Right lobe of liver (tissue), 6 donors: ENCODE data around the gene CDH12. TPM values are rescaled to one million over a fixed set of nuclear protein-coding genes. Genes with fewer than 3 reads are reported as not detected.

Source experiments
- ATAC-seq, 4 donors: fragments of 200-7000 bp; cut with Tn5 transposase; one replicate each; pipeline ENCODE4 v1.9.1; 2020; ENCODE audit warnings: mild to moderate bottlenecking in 4 of 4, moderate library complexity in 4 of 4
- DNase-seq, 3 donors: peaks; one replicate each; pipeline ENCODE4 v3.0.0-alpha.2; 2020
- H3K27ac ChIP-seq, 3 donors: fragments of 200-600 bp; one replicate each; pipeline ENCODE4 v1.8.0; 2022
- H3K27me3 ChIP-seq, 2 donors: fragments of 200-600 bp; one replicate each; pipeline ENCODE4 v1.8.0; 2022
- H3K36me3 ChIP-seq, 4 donors: fragments of 200-600 bp; sonication (generic) in 1 of 4; one replicate each; pipeline versions ENCODE4 v1.5.1 to v1.8.0; 2017 to 2022; ENCODE audit warnings: control low read depth in 1 of 4
- H3K4me1 ChIP-seq, 4 donors: fragments of 200-600 bp; sonication (generic) in 1 of 4; one replicate each; pipeline versions ENCODE4 v1.5.1 to v1.8.0; 2017 to 2022; ENCODE audit warnings: control low read depth in 1 of 4
- H3K4me3 ChIP-seq, 3 donors: fragments of 200-600 bp; one replicate each; pipeline ENCODE4 v1.8.0; 2022
- H3K9me3 ChIP-seq, 4 donors: fragments of 200-600 bp; sonication (generic) in 1 of 4; one replicate each; pipeline versions ENCODE4 v1.5.1 to v1.8.0; 2017 to 2022; ENCODE audit warnings: control low read depth in 1 of 4
- POLR2A ChIP-seq: fragments of 450-650 bp; IDR thresholded peaks from one replicate; pipeline ENCODE4 v1.6.1; 2017; ENCODE audit warnings: antibody characterized with exemption, mild to moderate bottlenecking
- WGBS: methylation state at CpG from one replicate; pipeline ENCODE4 v1.1.6; 2018; ENCODE audit warnings: low coverage, low lambda C conversion rate; ENCODE audit not compliant: insufficient coverage; ENCODE audit errors: missing lambda C conversion rate; 5-methylcytosine and 5-hydroxymethylcytosine counted together
- intact Hi-C, 2 donors: fragments of 100-400 bp; cut with DNase I; formaldehyde crosslinking; loops; one replicate each; pipeline versions ENCODE4 v1.11.2 to v1.14.1; 2022
- total RNA-seq, 6 experiments: library from RNA; depleted of rRNA in 2 of 6; stranded (reverse); fragments of >200 nt in 2 of 6; fragmentation: NEBNext Ultra II Directional in 3 of 6; extraction: Animal tissue kit (Norgen Biotek cat#: 25700) in 3 of 6; gene quantifications; one replicate each; pipeline versions ENCODE4 v1.1.0 to v1.2.4, GENCODE V29; 2016 to 2023
- TF ChIP-seq, protein P1 (sequence below), 4 donors: fragments of 200-600 bp in 3 of 4; fragments of 450-650 bp in 1 of 4; IDR thresholded peaks; one replicate each; pipeline versions ENCODE4 v1.5.1 to v1.8.0; 2016 to 2022; ENCODE audit warnings: antibody characterized with exemption in 4 of 4, mild to moderate bottlenecking in 2 of 4
- donor health status: DM: no; HTN: yes; CAD: no.
- donor health status: DM: no; HTN: no; CAD: no.
- donor health status: DM: no; HTN: no; CAD: no.
- donor health status: DM: no; HTN: yes; CAD: no.
- donor health status: DM: no; HTN: yes; CAD: no.

The CDH12 gene
- total RNA-seq, 6 experiments from 2014 or later, result 0.42 to 1.0 (median 0.77) TPM; not detected in 3

GRCh38 chr5:21711866-21712758 lies 1141.0 kb downstream of the CDH12 start:
- Histone ChIP-seq H3K27me3 (no peaks in the 10 kb centered on the region), H3K36me3 (no peaks in the 10 kb centered on the region), H3K4me3 (no peak overlapping the region), H3K9me3 (no peaks in the 10 kb centered on the region), H3K27ac (no peak overlapping the region), H3K4me1 (no peaks in the 10 kb centered on the region)
- ATAC-seq (no peak), DNase-seq (no peak)
- TF ChIP-seq, protein P1, sequence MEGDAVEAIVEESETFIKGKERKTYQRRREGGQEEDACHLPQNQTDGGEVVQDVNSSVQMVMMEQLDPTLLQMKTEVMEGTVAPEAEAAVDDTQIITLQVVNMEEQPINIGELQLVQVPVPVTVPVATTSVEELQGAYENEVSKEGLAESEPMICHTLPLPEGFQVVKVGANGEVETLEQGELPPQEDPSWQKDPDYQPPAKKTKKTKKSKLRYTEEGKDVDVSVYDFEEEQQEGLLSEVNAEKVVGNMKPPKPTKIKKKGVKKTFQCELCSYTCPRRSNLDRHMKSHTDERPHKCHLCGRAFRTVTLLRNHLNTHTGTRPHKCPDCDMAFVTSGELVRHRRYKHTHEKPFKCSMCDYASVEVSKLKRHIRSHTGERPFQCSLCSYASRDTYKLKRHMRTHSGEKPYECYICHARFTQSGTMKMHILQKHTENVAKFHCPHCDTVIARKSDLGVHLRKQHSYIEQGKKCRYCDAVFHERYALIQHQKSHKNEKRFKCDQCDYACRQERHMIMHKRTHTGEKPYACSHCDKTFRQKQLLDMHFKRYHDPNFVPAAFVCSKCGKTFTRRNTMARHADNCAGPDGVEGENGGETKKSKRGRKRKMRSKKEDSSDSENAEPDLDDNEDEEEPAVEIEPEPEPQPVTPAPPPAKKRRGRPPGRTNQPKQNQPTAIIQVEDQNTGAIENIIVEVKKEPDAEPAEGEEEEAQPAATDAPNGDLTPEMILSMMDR (IDR thresholded peaks at IDR 0.05), result no peak
- no peak for TF ChIP-seq POLR2A
- intact Hi-C loops, result no loop called here
- whole genome bisulfite sequencing, result 59% methylated on average over 3 of the region's 3 CpGs

DNA sequence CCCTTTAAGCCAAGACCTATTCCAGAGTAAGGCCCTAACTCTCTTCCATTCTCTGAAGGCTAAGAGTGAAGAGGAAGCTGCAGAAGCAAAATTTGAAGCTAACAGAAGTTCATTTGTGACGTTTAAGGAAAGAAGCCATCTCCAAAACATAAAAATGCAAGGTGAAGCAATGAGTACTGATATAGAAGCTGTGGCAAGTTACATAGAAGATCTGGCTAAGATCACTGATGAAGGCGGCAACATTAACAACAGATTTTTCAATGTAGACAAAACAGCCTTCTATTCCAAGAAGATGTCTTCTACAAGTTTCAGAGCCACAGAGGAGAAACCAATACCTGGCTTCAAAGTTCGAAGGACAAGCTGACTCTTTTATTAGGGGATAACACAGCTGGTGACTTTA lies 1143.4 kb downstream of the CDH12 start:
- Histone ChIP-seq H3K9me3 (no peaks in the 10 kb centered on the region), H3K36me3 (no peaks in the 10 kb centered on the region), H3K4me3 (no peak overlapping the region), H3K27me3 (no peaks in the 10 kb centered on the region), H3K27ac (no peak overlapping the region), H3K4me1 (no peaks in the 10 kb centered on the region)
- DNase-seq (no peak), ATAC-seq (no peak)
- 67% methylated on average over 3 of the region's 3 CpGs for WGBS
- TF ChIP-seq POLR2A, result no peak
- TF ChIP-seq, protein P1 (IDR thresholded peaks at IDR 0.05), result no peak
- intact Hi-C loops, result no loop called here

DNA sequence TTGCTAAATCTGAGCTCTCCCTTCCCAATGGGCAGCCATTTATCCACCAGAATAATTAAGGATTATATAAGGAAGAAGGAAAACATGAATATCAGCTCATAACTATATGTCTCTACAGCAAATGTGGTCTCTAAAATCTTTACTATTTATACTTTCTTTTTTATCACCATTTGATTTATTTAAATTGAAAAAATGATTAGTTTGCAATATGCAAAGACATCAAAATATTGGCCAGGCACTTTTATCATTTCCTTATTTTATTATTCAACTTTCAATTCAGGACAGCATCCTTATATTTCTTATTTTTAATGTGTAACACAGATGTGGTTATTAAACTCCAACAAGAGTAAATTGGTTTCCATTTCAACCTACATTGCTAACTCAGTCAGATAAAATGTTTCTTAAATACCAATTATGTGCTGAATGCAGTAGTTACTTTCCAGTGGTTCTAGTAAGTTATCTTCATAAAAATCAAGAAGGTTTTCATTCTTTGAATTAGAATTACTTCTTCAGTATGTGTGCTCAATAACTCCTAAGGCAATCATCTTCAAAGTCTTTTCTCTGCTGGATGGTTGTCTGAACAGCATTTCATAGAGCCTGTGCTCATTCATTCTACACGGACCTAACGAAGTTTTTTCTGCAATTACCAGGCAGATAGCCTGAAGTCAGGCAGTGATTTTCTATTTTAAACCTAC lies 1148.0 kb downstream of the CDH12 start:
- ATAC-seq, result no peak
- 45% methylated on average over 2 of the region's 2 CpGs for WGBS

GRCh38 chr5:21701317-21701716 lies 1151.8 kb downstream of the CDH12 start:
- H3K4me3 ChIP-seq, result no peak overlapping the region
- DNase-seq (no peak), ATAC-seq (no peak)
- H3K27me3 ChIP-seq, result no peaks in the 10 kb centered on the region
- 58% methylated on average over 3 of the region's 3 CpGs for WGBS
- no peak for TF ChIP-seq POLR2A
- TF ChIP-seq, protein P1 (IDR thresholded peaks at IDR 0.05), result no peak
- no peaks in the 10 kb centered on the region for H3K4me1 ChIP-seq
- intact Hi-C loops, result no loop called here
- H3K36me3 ChIP-seq, result no peaks in the 10 kb centered on the region
- H3K27ac ChIP-seq, result no peak overlapping the region
- H3K9me3 ChIP-seq, result no peaks in the 10 kb centered on the region

More for the DNA sequence above, 1148.0 kb downstream of the CDH12 start:
- Histone ChIP-seq H3K4me1 (no peaks in the 10 kb centered on the region), H3K9me3 (no peaks in the 10 kb centered on the region), H3K27me3 (no peaks in the 10 kb centered on the region), H3K4me3 (no peak overlapping the region), H3K27ac (no peak overlapping the region), H3K36me3 (no peaks in the 10 kb centered on the region)
- intact Hi-C loops, result no loop called here
- DNase-seq, result no peak
- TF ChIP-seq POLR2A, result no peak
- TF ChIP-seq, protein P1 (IDR thresholded peaks at IDR 0.05), result no peak
